CD1c-positive myeloid dendritic cell (primary cell): ENCODE results near the gene COPS9.

ENCODE experiments used
- DNase-seq: peaks from one replicate; pipeline ENCODE4 v3.0.0-alpha.2; 2016; ENCODE audit errors: extremely low spot score

COPS9 gene

DNA sequence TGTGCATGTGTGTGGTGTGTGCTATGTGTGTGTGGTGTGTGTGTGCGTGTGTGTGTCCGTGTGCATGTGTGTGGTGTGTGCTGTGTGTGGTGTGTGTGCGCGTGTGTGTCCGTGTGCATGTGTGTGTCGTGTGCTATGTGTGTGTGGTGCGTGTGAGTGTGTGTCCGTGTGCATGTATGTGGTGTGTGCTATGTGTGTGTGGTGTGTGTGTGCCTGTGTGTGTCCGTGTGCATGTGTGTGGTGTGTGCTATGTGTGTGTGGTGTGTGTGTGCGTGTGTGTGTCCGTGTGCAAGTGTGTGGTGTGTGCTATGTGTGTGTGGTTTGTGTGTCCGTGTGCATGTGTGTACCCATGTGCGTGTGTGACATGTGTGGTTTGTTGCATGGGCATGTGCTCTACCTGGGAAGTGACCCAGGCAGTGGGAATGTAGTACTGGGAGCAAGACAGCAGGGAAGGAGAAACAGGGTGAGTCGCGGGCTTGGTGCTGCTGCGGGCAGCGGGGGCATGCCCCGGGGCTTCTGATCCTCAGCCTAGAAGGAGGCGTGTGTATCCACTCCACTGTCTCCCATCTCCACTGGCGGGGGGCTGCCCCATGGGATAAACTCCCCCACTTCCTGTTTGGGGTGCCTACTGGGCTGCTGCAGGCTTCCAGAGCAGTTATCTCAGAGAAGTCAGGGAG lies 11.9 kb upstream of the COPS9 start:
- no peak for DNase-seq

DNA sequence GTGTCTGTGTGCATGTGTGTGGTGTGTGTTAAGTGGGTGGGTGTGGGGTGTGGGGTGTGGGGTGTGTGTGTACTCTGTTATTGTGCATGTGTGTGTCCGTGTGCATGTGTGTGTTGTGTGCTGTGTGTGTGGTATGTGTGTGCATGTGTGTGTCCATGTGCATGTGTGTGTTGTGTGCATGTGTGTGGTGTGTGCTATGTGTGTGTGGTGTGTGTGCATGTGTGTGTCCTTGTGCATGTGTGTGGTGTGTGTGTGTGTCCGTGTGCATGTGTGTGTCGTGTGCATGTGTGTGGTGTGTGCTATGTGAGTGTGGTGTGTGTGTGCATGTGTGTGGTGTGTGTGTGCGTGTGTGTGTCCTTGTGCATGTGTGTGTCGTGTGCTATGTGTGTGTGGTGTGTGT lies 11.3 kb upstream of the COPS9 start:
- no peak for DNase-seq

DNA sequence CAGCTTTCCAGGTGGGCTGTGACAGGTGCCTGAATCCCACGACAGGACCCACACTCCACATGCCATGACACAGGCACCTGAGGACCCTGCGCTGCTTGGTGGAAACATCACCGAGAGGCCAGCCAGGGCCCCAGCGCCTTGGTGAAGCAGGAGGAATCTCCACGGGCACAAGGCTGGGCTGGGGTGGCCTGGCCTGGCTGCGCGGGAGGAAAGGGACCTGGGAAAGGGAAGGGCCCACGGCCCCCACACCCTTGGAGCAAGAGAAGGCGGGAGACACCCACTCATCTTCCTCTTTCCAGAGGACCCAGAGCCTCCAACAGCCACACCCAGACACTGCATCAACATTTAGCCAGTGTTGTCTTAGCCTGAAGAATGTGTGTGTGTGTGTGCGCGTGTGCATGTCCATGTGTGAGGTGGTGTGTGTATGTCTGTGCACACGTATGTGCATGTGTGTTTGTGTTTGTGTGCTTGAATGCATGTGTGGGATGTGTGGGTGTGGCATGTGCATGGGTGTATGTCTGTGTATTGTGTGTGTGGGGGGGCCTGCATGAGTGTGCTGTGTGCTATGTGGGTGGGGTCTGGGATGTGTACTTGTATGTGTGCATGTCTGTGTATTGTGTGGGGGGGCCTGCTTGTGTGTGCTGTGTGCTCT lies 10.6 kb upstream of the COPS9 start:
- peak; percentile 66 for DNase-seq

DNA sequence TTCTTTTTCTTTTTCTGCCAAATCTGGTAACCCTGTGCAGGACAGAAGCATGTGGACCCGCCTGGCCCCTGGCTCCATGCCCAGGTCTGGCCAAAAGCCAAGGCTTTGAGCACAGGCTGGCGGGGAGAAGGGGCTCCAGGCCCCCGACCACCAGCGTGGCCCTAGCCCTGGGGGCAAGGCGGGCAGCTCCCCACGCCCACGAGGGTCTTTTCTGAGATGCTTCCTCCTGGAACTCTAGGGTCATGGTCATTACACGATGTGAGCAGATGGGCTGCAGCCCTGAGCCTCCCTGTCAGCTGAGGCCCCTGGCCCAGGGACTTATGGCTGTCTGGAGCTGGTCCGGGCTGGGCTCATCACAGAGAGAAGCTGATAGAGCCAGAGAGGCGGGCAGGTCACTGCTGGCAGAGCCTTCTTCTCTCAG lies 10.0 kb upstream of the COPS9 start:
- no peak for DNase-seq

DNA sequence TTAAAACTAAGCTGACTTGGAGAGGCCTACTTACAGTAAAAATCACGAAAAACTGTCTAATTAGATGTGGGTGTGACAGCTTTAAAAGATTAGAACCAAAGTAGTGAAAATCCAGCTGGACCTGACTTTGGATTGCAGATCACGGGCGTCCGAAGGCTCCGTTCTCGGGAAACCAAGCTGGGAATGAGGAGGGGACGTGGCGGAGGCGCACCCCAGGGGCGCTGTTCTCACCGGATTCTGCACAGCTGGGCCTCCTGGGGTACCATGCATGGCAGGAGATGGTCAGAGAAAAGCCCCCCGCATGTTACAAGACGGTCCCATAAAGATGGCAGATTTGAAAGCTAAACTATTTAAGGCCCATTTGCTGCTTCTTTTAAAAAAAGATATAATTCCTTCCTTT lies 9.4 kb upstream of the COPS9 start:
- DNase-seq, result no peak

DNA sequence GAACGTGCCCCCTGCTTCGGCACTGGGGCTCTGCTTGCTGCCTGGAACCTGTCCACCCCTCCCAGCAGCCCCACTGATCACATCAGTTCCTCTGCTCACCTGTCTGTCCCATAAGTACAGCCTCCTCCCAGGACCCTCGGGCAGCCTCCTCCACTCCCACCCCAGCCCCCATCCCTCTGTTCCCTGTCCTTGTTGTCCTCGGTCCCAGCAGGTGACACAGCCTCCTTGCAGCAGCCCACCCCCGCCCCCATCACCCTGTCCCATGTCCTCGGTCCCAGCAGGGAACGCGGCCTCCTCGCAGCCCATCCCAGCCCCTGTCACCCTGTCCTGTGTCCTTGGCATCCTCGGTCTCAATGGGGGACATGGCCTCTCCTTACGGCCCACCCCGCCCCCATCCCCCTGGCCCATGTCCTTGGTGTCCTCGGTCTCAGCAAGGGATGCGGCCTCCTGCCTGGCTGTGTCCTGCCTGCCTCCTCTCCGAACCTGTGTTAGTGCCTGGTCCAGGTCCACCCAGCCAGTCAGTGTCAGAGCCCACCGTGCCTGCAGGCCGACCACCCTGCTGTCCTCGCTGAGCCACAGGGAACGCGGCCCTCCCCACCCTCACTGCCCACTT lies 8.7 kb upstream of the COPS9 start:
- DNase-seq, result no peak

DNA sequence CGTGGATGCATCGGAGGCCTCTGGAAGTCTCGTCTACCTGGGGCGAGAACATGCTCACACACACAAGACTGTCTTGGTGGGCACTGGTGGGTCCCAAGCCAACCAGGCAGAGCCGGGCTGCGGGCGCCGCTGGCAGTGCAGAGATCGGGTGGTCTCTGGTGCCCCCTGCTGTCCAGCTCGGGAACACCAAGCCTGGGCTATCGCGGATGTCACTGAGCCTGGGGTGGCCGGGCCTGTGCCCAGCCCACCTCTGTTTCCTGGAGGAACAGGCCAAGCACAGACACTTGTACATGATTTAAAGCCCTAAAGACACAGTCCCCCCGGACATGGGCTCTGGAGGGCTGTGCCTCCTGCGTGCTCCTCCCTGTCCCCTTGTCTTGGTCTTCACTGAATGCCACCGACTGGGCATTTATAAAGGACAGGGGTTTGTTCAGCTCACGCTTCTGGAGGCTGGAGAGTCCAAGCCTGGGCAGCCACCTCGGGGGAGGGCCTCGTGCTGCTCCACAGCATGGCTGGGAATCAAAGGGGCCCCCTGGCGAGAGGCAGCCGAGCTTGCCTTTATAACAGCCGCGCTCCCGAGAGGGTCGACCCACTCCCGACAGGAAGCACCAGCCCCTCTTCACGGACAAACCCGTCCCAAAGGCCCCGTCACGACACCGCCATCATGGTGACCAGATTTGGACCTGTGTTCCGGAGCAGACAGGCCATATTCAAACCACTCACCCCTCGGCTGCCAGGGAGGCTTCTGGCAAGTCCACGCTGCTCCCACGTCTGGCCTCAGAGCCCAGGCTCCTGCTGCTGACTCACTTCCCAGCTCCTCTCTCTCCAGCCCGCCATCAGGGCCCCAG lies 7.9 kb upstream of the COPS9 start:
- peak; percentile 76 for DNase-seq

DNA sequence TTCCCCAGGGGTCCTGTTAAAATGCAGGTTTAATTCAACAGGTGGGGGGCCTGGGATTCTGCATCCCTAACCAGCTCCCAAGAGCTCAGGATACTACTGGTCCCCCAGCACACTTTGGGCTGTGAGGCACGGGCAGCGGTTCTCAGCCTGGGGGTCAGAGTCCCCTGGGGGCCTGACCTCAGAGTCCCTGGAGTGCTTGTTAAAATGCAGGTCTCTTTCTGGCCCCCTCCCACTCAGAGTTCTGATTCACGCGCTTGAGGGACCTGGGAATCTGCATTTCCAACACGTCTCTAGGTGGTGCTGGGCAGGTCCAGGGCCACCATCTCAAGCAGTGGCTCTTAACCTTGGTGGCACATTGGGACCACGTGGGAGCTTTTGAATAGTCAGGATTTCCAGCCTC lies 7.2 kb upstream of the COPS9 start:
- DNase-seq, result no peak

DNA sequence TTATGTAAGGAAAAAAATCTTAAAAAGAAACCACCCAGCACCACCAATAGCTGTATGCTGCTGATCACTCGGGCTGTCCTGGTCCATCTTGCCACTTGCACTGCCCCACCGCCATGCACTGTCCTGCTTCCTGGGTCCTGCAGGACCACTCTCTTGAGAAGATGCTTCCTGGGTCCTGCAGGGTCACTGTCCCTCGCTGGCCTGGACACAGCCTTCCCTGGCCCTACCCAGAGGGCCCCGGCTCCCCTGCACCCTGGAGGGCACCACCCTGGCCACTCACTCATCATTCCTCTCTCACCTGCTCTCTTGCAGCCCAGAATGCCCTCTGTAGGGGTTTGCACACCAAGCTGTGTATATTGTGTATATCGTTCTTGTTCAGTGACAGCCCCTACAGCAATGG lies 6.8 kb upstream of the COPS9 start:
- DNase-seq, result no peak

DNA sequence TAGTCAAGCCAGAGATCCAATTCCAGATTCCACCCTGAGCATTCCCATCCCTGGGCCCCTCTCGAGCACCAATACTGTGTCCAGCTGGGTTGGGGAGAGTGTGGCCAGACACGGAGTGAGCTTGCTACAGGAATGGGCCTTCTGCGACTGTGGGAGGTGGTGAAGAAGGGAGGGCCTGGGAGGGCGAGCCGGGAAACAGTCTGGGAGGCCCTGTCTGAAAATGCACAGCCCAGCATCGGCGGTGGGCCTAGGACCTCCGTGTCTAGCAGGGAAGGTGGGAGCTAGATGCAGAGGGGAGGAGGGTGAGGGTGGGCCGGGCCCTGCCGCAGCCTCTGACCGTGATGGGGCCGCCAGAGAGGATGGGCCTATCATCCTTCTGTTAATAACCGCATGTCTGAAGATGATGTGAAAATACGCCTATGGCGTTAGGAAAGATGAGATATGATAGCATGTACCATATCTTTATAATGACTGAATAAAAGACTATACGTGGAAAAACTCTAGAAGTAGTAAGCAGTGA lies 6.2 kb upstream of the COPS9 start:
- DNase-seq, result no peak

DNA sequence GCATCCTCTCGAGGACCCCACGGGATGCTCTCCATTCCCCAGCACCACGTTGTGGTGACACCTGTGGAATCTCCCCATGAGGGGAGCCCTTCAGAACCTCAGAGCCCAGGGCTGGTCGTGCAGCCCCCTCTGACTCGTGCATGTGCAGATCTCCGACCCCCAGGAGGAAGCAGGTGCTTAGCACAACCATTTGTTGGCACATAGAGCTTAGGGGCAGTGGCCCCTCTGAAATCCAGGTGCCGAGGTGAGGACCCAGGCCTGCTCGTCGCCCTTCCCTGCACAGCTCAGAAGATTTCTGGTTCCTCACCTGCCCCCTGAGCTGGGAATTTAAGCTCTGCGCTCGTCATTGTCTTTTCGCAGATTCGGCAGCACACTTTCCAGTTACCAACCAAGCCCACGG lies 5.6 kb upstream of the COPS9 start:
- no peak for DNase-seq

DNA sequence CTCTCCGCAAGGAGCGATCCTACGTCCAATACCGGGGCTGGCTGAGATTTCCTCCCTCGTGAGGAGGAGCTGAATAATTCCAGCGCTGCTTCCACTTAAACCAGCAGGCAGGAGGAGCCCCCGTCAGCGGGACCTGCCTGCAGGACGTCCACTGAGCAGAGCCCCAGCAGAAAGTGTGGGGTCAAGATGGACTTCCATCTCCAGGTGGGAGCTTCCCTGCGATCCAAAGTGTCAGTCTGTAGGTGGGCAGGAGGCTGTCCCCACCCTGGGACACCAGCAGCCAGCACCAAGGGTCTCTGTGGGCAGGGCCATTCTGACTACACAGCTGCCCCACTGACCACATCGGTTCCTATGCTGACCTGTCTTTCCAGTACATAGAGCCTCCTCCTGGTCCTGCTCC lies 4.8 kb upstream of the COPS9 start:
- DNase-seq, result no peak

DNA sequence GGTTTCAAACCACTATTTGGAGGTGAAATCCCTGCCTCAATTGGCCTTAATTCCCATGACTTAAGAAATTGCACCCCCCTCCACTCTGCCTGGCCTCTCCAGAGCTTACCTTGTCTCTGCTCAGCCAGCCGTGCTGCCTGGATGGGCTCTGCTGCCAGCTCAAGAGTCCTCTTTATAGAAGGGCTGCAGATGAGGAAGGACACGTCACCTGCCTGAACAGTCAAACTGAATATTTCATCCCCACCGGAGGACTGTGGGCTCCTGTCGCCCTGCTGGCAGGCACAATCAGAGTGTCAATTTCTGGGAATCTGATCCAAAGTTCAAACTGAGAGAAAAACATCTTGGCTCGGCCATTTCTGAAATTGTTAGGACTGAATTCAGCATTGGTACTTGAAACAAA lies 4.4 kb upstream of the COPS9 start, which contains the start of gene OTOS:
Gene OTOS, minus strand, starts transcription at position 148 of the 400 bp plus-strand sequence. CDS start 332 bp downstream, outside the sequence.
- no peak for DNase-seq

DNA sequence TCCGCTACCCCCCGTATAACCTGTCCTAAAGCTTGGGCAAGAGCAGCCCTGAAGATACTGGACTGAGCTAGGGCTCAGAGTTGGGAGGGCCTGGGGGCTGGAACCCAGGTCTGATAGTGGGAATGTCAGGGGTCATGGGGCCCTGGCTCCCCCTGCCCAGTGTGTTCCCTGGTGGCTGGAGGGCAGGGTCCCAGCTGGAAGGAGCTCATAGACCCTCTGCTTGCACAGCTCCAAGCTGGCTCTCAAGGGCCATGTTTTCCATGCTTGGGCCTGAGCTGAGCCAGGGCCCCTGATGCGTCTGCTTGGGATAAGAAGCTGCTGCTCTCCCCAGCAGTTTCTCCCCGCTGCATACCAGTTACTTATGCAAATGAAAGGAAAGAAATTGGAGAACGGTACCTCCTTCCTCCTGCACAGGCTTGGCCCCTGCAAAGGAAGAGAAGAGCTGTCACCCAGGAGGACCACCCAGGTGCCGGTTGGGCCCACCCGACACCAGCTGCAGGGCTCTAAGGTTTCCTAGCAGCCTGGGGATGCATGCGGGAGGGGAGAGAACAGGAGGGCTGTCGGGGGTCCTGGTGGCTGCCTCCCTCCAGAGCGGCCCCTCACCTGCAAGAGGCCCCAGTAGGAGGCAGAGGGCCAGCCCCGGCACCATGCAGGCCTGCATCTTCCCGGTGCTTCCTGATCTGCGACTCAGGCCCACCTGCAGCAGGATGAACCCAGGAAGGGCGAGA lies 3.7 kb upstream of the COPS9 start:
- no peak for DNase-seq

DNA sequence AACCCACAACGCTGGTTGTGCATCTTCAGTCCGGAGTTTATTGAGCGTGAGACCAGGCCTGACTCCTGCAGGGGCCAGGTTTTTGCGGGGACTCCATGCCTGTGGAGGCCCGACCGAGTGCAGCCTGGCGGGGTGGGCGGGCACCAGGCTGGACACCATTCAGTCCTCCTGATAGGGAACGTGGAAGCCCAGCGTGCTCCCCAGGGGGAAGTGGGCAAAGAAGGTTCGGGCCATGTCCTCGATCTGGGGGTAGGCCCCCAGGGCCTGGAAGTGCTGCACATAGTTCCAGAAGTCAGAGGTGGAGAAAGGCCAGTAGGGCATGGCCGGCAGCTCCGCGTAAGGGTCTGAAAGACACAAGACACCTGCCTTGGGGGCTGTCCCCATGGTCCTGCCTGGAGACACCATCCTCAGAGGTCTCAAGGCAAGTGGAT lies 2.9 kb upstream of the COPS9 start:
- DNase-seq, result no peak

DNA sequence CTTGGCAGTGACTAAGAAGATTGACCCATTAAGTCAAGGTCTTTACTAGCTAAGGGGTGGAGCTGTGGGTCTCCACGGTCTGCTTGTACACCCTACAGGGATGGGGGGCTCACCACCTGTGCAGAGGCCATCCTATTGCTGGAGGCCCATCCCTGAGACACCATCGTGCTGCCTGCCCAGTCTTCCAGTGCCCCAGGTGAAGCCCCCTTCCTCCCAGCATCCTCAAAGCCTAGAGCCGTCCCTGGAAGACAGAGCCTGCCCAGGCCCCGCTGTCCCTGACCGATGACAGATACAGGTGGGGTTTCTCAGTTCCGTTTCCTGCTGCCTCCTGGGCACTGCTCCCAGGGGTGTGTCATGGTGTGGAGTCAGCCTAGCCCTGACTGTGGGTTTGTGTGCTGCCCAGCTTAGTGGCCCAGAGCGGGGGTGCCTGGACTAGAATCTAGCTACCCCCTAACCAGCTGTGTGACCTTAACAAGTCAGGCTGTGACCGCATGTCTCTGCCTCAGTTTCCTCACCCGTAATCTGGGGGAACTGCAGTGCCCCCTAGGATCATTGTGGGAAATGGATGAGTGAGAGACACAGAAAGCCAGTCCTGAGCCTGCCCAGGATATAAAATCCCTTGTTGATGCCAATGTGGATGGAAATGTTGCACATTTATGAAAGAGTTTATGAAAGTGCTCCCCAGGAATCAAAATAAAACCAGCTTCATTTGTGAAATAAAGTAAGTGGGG lies 2.3 kb upstream of the COPS9 start:
- DNase-seq, result no peak

DNA sequence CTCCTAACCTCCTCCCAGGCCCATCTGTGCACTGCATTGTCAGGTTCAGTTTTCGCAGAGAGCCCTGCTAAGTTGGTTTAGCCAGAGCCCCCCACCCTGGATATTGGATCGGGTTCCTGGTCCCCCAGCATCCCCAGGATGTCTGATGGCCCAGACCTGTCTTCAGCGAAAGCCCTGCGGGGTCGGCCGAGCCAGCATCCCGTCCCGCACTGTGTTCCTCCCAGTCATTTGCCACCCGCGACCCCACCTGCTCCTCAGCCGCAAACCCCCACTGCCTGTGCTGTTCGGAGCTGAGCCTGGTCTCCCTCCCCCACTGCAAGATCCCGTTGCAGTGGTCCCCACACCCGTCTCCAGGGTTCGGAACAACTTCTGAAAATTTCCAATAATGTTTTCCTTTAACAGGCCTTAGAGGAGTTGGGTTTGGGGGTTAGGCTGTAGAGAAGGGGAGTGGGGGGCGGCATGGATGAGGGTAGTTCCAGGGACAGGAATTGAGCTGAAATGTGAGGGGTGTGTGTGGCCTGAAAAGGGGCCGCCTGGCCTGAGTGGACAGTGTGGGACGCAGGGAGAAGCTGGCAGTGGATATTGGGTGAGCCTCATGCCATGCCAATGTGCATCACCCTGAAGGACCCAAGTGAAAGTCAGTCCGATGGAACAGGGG lies 1.6 kb upstream of the COPS9 start:
- no peak for DNase-seq

DNA sequence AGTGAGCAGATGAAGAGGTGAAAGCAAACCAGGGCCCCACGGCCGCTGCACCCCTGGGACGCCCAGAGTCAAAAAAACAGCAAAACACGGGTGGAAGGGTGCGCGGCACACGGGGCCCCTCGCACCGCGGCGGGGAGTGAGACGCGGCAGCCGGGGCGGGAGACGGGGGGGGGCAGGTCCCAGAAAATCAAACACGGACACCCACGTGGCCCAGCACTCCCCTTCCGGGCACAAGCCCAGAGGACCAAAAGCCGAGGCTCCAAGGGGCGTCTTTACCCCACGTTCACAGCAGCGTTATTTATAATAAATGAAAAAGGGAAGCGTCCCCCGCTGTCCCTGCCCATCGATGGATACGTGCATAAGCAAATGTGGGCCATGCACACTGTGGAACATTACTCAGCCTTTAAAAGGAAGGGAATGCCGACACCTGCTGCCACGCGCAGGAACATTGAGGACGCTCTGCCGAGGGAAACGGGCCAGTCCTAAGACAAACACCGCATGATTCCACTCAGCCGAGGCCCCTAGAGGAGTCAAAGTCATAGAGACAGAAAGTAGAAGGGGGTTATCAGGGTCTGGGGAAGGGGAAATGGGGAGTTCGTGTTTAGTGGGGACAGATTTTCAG lies 677 bp upstream of the COPS9 start:
- DNase-seq, result peak; percentile 23

DNA sequence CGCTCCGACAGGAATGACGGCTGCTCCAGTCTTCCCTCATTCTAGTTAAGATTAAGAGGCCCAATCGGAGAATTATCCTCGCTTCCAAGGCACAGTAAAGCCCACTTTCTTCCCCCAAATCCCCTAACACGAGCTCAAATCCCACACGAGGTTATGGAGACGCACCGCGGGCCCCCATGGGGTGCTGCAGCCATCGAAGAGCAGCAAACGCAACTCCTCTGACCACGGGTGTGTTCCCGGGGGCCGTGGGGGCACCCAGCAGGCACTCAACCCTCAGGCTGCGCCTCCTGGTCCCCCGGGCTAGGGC lies 446 bp downstream of the COPS9 start:
- no peak for DNase-seq

DNA sequence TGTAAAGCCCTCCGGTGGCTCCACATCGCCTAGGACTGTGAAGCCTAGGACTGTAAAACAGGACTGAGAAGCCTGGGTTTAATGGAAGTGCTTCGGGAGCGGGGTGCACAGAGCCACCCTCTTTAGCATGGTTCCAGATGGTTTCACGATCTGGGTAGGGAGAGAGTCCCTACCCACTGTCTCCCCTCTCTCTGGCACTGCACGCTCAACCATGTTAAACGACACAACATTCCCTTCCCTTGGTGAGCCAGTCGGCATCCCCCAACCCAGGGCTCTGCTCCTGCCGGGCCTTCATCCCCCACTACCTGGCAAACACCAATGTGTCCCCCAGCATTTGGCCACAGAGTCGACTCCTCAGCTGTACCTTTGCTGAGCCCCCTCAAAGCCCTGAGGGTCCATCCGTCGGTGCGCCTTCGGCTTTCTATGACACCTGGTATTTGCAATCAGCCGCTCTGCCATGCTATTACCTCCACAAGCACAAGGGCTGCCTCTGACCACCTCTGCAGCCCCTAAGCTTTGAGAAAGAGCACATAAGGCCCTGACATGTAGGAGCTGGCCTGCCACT lies 1.1 kb downstream of the COPS9 start:
- no peak for DNase-seq
